Measurements from ENCODE around the gene HNRNPK. TPM values are rescaled to one million over a fixed set of nuclear protein-coding genes. Genes with fewer than 3 reads are reported as not detected.

The HNRNPK gene
- total RNA-seq, 1 donor from 2014 or later, result 392 TPM

DNA sequence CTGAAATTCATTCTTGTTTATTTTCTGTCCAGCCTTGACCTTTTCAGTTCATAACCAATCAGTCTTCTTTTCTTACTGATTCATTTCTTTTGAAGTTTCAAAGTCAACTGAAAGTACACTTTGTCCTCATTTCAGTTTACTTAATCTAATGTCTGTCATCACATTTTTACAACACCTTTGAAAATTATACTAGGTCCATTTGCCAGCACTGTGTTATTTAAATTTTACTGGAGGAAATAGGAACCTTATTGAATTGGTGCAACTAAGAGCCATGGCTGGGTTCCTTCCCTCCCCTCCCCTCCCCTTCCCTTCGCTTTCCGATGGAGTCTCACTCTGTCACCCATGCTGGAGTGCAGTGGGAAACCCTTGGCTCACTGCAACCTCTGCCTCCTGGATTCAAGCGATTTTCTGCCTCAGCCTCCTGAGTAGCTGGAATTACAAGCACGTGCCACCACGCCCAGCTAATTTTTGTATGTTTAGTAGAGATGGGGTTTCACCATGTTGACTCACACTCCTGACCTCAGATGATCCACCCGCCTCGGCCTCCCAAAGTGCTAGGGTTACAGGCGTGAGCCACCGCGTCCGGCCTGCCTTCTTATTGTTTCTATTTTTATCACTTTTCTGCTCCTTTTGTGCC, 6.9 kb upstream of the HNRNPK start:
- no peak for DNase-seq (ENCODE audit: low spot score)
- Mint-ChIP-seq H3K4me1 (ENCODE audit: low read depth) (peaks cover 19% of the 10 kb centered on the region), H3K27ac (ENCODE audit: unreplicated experiment) (peak overlapping the region; percentile 83), H3K4me3 (ENCODE audit: unreplicated experiment) (no peak overlapping the region), H3K36me3 (ENCODE audit: low read depth) (no peaks in the 10 kb centered on the region), H3K9me3 (ENCODE audit: low read depth) (no peaks in the 10 kb centered on the region), H3K27me3 (ENCODE audit: low read depth) (no peaks in the 10 kb centered on the region)
- TF ChIP-seq, protein P1, sequence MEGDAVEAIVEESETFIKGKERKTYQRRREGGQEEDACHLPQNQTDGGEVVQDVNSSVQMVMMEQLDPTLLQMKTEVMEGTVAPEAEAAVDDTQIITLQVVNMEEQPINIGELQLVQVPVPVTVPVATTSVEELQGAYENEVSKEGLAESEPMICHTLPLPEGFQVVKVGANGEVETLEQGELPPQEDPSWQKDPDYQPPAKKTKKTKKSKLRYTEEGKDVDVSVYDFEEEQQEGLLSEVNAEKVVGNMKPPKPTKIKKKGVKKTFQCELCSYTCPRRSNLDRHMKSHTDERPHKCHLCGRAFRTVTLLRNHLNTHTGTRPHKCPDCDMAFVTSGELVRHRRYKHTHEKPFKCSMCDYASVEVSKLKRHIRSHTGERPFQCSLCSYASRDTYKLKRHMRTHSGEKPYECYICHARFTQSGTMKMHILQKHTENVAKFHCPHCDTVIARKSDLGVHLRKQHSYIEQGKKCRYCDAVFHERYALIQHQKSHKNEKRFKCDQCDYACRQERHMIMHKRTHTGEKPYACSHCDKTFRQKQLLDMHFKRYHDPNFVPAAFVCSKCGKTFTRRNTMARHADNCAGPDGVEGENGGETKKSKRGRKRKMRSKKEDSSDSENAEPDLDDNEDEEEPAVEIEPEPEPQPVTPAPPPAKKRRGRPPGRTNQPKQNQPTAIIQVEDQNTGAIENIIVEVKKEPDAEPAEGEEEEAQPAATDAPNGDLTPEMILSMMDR (IDR thresholded peaks at IDR 0.05), result no peak

DNA sequence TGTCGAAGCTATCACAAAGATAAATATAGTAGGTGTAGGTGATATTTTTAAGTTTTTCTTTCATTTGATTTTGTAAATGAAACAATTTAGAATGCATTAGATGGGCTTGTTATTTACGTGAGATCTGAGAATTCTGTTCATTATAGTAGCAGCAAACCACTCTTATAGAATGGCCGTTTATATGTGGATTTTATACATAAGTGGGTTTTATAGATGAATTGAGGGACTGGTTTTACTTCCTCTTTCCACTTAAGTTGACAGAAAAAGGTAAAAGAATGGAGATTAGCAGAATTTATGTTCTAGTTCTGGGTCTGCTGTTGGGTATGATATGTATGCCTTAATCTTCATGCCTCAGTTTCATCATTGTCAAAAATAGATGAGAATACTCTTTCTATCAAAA, 6.2 kb upstream of the HNRNPK start:
- no peaks in the 10 kb centered on the region for H3K27me3 Mint-ChIP-seq (ENCODE audit: low read depth)
- no peak overlapping the region for H3K27ac Mint-ChIP-seq (ENCODE audit: unreplicated experiment)
- no peak for DNase-seq (ENCODE audit: low spot score)
- no peaks in the 10 kb centered on the region for H3K9me3 Mint-ChIP-seq (ENCODE audit: low read depth)
- H3K4me1 Mint-ChIP-seq (ENCODE audit: low read depth), result peaks cover 24% of the 10 kb centered on the region
- H3K4me3 Mint-ChIP-seq (ENCODE audit: unreplicated experiment), result no peak overlapping the region
- H3K36me3 Mint-ChIP-seq (ENCODE audit: low read depth), result no peaks in the 10 kb centered on the region
- TF ChIP-seq, protein P1 (IDR thresholded peaks at IDR 0.05), result no peak

DNA sequence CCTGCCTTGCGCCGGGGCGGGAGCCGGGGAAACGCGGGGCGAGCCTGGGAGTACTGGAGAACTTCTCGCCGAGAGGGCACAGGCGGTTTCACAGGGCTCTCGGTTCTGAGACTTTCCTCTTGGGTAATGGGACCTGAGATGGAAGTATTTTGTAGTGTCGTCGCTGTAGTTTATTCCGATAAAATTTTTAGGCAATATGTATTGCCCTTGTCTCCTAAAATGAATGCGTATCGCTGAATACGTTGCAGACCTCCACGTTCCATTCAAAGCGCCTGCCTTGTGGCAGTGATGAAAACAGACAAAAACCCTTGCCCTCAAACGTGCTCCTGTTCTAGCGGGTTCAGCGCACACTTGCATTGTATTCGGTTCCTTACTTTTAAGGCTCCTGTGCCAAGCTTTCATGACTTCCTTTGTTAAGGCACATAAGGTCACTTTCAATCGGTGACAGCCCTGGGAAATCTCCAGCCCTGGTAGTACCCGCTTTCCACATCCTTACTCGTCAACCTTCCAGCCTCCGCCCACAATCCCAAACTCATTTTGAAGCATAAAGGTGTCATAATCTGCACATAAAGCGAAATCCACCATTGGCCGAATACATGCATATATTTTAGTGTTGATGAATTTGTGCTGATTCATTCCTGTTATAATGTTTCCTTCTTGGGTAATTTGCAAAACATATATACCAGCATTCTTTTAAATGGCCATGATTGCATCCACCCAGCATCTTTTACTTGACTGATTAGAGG, 1.3 kb upstream of the HNRNPK start:
- H3K4me1 Mint-ChIP-seq (ENCODE audit: low read depth), result peaks cover 31% of the 10 kb centered on the region
- H3K27me3 Mint-ChIP-seq (ENCODE audit: low read depth), result no peaks in the 10 kb centered on the region
- H3K4me3 Mint-ChIP-seq (ENCODE audit: unreplicated experiment), result peak overlapping the region; percentile 86
- H3K9me3 Mint-ChIP-seq (ENCODE audit: low read depth), result no peaks in the 10 kb centered on the region
- DNase-seq (ENCODE audit: low spot score), result no peak
- TF ChIP-seq, protein P1 (IDR thresholded peaks at IDR 0.05), result peak; percentile 18
- H3K27ac Mint-ChIP-seq (ENCODE audit: unreplicated experiment), result peak overlapping the region; percentile 100
- H3K36me3 Mint-ChIP-seq (ENCODE audit: low read depth), result peaks cover 15% of the 10 kb centered on the region

DNA sequence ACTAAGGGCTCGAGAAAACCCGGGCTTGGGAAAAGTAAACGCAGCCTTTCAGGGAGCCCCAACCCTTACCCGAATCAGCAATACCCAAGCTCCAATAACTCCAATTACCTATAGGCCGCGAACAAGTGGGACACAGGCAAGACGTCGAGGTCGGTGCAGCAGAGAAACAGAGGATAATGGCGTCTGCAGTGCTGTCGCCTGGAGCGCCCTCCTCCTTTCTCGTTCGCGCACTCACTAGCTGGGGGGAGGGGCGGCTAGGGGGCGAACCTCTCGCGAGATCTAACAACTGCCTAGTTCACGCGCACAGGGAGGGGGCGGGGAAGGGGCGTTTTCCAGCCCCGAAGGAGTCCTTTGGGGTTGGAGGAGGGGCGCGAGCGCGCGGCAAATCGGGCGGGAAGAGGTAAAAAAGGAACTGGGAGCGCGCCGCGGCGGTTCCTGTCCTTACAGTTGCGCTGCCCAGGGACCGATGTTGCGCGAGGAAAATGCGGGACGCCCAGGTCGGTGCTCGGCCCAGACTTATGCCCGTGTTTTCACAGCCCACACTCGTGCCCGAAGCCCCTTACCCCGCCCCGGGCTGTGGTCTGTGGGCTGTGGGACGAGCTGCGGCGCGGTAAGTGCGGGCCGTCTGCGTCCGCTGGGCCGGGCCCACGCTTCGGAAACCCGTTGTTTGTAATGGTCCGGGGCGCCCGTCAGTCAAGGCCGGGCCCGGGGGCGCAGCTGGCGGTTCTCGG, 545 bp upstream of the HNRNPK start, which contains the start of gene RMI1:
RMI1 (plus strand) TSS at position 411 of the 731 bp plus-strand sequence. CDS start 20,182 bp downstream, outside the sequence.
- H3K9me3 Mint-ChIP-seq (ENCODE audit: low read depth), result no peaks in the 10 kb centered on the region
- H3K4me3 Mint-ChIP-seq (ENCODE audit: unreplicated experiment), result peak within 1 kb of the TSS; percentile 86
- peak; percentile 96 for DNase-seq (ENCODE audit: low spot score)
- H3K36me3 Mint-ChIP-seq (ENCODE audit: low read depth), result peaks cover 21% of the 10 kb centered on the region
- TF ChIP-seq, protein P1 (IDR thresholded peaks at IDR 0.05), result peak; percentile 54
- H3K27me3 Mint-ChIP-seq (ENCODE audit: low read depth), result no peaks in the 10 kb centered on the region
- H3K4me1 Mint-ChIP-seq (ENCODE audit: low read depth), result peaks cover 39% of the 10 kb centered on the region
- H3K27ac Mint-ChIP-seq (ENCODE audit: unreplicated experiment), result peak within 1 kb of the TSS; percentile 100
